Measurements from ENCODE around the gene CADPS. TPM values are rescaled to one million over a fixed set of nuclear protein-coding genes. Genes with fewer than 3 reads are reported as not detected.

CADPS gene
- total RNA-seq, 2 donors from 2014 or later = 11.7 to 20.8 TPM

DNA sequence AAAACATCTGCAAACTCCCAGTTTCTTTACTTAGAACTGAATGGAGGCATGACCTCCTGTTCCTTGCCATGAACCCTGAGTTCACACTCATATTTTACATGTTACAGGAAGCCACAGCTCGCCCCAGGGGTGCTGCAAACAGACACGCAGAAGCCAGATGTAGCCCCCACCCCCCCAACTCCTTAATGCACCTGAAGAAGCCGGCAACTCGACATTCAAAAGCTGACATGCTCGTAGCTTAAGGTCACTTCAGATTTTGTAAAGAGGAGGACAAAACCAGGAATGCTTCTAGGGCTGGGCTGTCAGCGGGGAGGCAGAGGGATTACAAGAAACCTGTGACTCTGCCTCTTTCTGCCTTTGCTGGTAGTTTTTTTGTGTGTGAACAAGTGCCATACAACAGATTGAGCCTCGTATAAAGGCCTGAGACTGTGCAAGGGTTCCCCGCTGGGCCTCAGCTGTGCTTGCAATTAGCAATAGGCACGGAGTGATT lies 459.9 kb downstream of the CADPS start:
- H3K36me3 Mint-ChIP-seq (ENCODE audit: low read depth) = no peaks in the 10 kb centered on the region
- no peak for TF ChIP-seq CTCF (conservative IDR thresholded peaks at IDR 0.05)
- Histone ChIP-seq H3K4me3 (ENCODE audit: low read length) (peak overlapping the region; percentile 41), H3K9ac (ENCODE audit: extremely low read depth, low read length, poor library complexity, severe bottlenecking) (no peak overlapping the region), H3K4me1 (ENCODE audit: control insufficient read depth, insufficient read depth, low read length) (peaks cover 11% of the 10 kb centered on the region), H3K36me3 (ENCODE audit: control insufficient read depth, insufficient read depth, low read length) (no peaks in the 10 kb centered on the region), H3K27ac (ENCODE audit: low read depth, low read length) (peak overlapping the region; percentile 82), H3K27me3 (ENCODE audit: control insufficient read depth, insufficient read depth, low read length, poor library complexity, severe bottlenecking) (peaks cover 45% of the 10 kb centered on the region), H3K9me3 (ENCODE audit: control insufficient read depth, low read length) (no peaks in the 10 kb centered on the region)
- H3K9me3 Mint-ChIP-seq = no peaks in the 10 kb centered on the region
- peak overlapping the region; percentile 89 for H3K27ac Mint-ChIP-seq
- H3K27me3 Mint-ChIP-seq (ENCODE audit: insufficient read depth) = peaks cover 35% of the 10 kb centered on the region
- WGBS, 2 experiments (ENCODE audit: insufficient coverage in 1 of 2, insufficient read length in 1 of 2) = 3 to 4% methylated on average over 6 to 9 of the region's 9 CpGs
- H3K4me1 Mint-ChIP-seq = peaks cover 26% of the 10 kb centered on the region
- peak overlapping the region; percentile 39 for H3K4me3 Mint-ChIP-seq
- peak; percentile 89 for DNase-seq

GRCh38 chr3:62414786-62415185 lies 460.4 kb downstream of the CADPS start:
- Histone ChIP-seq H3K4me1 (ENCODE audit: control insufficient read depth, insufficient read depth, low read length) (peaks cover 11% of the 10 kb centered on the region), H3K27me3 (ENCODE audit: control insufficient read depth, insufficient read depth, low read length, poor library complexity, severe bottlenecking) (peaks cover 45% of the 10 kb centered on the region), H3K9ac (ENCODE audit: extremely low read depth, low read length, poor library complexity, severe bottlenecking) (no peak overlapping the region), H3K36me3 (ENCODE audit: control insufficient read depth, insufficient read depth, low read length) (no peaks in the 10 kb centered on the region), H3K9me3 (ENCODE audit: control insufficient read depth, low read length) (no peaks in the 10 kb centered on the region), H3K4me3 (ENCODE audit: low read length) (peak overlapping the region; percentile 41), H3K27ac (ENCODE audit: low read depth, low read length) (peak overlapping the region; percentile 82)
- Mint-ChIP-seq H3K4me1 (peaks cover 26% of the 10 kb centered on the region), H3K36me3 (ENCODE audit: low read depth) (no peaks in the 10 kb centered on the region), H3K27ac (peak overlapping the region; percentile 62), H3K9me3 (no peaks in the 10 kb centered on the region), H3K4me3 (peak overlapping the region; percentile 39), H3K27me3 (ENCODE audit: insufficient read depth) (peaks cover 39% of the 10 kb centered on the region)
- TF ChIP-seq CTCF (conservative IDR thresholded peaks at IDR 0.05) = no peak
- peak; percentile 79 for DNase-seq
- 7 to 32% methylated on average over 6 to 11 of the region's 11 CpGs for WGBS, 2 experiments (ENCODE audit: insufficient coverage in 1 of 2, insufficient read length in 1 of 2)

DNA sequence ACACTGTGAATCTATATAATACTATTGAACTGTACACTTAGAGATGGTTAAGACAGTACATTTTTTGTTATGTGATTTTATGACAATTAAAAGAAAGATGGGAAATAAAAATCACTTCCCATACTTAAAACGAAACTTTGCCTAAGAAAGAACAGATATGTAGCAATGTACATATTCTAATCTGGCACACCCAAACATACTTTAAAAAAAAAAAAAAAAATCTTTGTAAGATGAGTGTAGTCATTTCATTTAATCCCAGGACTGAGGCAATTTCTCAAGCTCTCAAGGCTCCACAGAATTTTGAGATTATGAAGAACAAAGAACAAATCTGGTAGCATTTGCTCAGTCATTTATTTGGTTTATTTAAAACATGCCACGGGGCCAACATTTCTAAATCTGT lies 461.5 kb downstream of the CADPS start:
- H3K27me3 Mint-ChIP-seq (ENCODE audit: insufficient read depth) = peaks cover 50% of the 10 kb centered on the region
- H3K36me3 Mint-ChIP-seq (ENCODE audit: low read depth) = no peaks in the 10 kb centered on the region
- Histone ChIP-seq H3K9ac (ENCODE audit: extremely low read depth, low read length, poor library complexity, severe bottlenecking) (no peak overlapping the region), H3K9me3 (ENCODE audit: control insufficient read depth, low read length) (no peaks in the 10 kb centered on the region), H3K4me3 (ENCODE audit: low read length) (no peak overlapping the region), H3K27ac (ENCODE audit: low read depth, low read length) (no peak overlapping the region), H3K27me3 (ENCODE audit: control insufficient read depth, insufficient read depth, low read length, poor library complexity, severe bottlenecking) (peaks cover 56% of the 10 kb centered on the region), H3K4me1 (ENCODE audit: control insufficient read depth, insufficient read depth, low read length) (peaks cover 12% of the 10 kb centered on the region), H3K36me3 (ENCODE audit: control insufficient read depth, insufficient read depth, low read length) (no peaks in the 10 kb centered on the region)
- H3K27ac Mint-ChIP-seq = no peak overlapping the region
- no peak for DNase-seq
- H3K4me1 Mint-ChIP-seq = peaks cover 28% of the 10 kb centered on the region
- no peak for TF ChIP-seq CTCF (conservative IDR thresholded peaks at IDR 0.05)
- 93% methylated on average over 2 of the region's 2 CpGs; no CpG with 5 or more reads in 1 of the 2 experiments for WGBS, 2 experiments (ENCODE audit: insufficient coverage in 1 of 2, insufficient read length in 1 of 2)
- H3K9me3 Mint-ChIP-seq = no peaks in the 10 kb centered on the region
- no peak overlapping the region for H3K4me3 Mint-ChIP-seq

Data from endodermal cell (in vitro differentiated cells).